DND-41 (cell line): ENCODE results near the gene MAP3K7CL.

Source experiments
- EZH2 ChIP-seq: IDR thresholded peaks from 3 replicates; pipeline ENCODE4 v1.6.1; 2012; ENCODE audit warnings: borderline replicate concordance, low read depth, mild to moderate bottlenecking, moderate library complexity, low read length, inconsistent platforms; ENCODE audit not compliant: severe bottlenecking
- TF ChIP-seq, protein P1 (sequence below): IDR thresholded peaks from 2 replicates; pipeline ENCODE4 v1.5.1; 2012; ENCODE audit warnings: borderline replicate concordance, low read length, moderate library complexity, mild to moderate bottlenecking; ENCODE audit not compliant: poor library complexity, severe bottlenecking; ENCODE audit errors: extremely low read depth

DNA sequence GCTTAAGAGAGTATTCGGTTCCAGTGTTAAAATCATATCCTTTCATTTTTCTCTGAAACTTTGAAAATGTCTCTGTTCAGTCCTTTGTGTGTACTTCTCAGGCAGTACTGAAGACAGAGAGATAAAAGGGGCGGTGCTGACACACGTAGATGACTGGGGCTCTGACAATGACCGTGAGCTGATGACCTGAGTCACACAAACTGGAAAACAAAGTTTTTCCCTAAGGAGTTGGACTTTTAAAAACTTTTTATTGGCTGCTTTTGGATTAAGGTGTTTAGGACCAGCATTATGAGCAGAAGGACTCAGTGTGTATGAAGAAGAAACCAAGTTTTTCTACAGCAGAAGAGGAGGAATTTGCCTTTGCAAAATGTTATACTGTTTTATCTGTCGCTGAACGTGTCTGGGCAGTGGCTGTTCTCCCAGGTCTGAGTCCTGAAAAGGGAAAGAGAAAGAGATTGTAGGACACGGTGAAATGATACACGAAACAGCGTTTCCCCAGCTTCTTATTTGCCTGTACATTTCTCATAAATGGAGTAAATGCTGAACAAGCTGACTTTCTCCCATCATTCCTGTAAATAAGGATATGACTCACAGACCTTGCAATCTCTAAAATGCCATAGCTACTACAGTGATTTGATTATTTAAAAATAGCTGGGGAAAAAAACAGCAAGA is 51.5 kb downstream of the MAP3K7CL start:
- TF ChIP-seq, protein P1, sequence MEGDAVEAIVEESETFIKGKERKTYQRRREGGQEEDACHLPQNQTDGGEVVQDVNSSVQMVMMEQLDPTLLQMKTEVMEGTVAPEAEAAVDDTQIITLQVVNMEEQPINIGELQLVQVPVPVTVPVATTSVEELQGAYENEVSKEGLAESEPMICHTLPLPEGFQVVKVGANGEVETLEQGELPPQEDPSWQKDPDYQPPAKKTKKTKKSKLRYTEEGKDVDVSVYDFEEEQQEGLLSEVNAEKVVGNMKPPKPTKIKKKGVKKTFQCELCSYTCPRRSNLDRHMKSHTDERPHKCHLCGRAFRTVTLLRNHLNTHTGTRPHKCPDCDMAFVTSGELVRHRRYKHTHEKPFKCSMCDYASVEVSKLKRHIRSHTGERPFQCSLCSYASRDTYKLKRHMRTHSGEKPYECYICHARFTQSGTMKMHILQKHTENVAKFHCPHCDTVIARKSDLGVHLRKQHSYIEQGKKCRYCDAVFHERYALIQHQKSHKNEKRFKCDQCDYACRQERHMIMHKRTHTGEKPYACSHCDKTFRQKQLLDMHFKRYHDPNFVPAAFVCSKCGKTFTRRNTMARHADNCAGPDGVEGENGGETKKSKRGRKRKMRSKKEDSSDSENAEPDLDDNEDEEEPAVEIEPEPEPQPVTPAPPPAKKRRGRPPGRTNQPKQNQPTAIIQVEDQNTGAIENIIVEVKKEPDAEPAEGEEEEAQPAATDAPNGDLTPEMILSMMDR = no peak
- TF ChIP-seq EZH2 = no peak
